ENCODE results near the gene MAP2K4.
"Not testable (repeated sequence)": the region's sequence is repeated elsewhere in the genome, so short reads cannot be mapped to it uniquely, and the experiment has no call there.

MAP2K4 gene

DNA sequence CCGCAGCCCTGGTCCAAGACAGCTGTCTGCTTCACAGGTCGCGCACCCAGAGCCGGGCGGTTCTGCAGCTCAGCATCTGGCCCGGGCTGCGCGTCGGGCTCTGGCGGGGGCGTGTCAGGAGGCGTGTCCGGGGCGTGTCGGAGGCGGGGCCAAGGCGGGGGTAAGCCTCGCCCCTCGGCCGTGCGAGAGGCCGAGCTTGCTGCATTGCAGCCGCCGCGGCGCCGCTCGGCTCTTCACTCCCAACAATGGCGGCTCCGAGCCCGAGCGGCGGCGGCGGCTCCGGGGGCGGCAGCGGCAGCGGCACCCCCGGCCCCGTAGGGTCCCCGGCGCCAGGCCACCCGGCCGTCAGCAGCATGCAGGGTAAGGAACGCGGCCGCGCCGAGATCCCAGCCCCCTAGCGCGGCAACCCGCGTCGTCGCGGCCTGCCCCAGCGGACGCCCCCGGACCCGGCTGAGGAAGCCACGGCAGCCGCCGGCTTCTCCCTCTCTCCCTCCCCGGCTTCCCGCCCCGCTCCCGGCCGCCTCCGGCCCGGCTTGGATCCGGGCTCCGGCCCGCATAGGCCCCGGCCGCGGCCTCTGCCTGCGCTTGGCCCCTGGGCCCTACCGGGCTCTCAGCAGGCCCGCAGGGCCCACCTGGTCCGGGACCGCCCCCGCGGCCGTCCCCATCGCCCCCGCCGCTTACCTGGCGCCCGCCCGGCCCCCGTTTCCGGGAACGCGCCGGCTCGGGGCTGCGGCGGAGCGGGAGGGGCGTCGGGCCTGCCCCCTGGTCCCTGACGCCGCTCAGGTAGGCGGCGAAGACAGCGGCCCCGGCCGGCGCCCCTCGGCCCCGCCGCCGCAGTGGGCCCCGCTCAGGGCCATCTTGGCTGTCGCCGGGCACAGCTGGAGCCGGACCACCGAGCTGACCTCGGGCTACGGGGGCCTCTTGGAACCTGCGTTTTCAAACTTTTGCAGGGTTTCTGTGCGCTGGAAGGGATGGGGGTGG is at the start of gene MAP2K4:
Gene MAP2K4, plus strand, starts transcription at position 236 of the 981 bp plus-strand sequence. Its CDS starts 10 bp downstream, at position 246.
- DNase-seq (ENCODE audit: insufficient read length, low spot score) = peak; percentile 92
- peak; percentile 80 for FAIRE-seq

GRCh38 chr17:11972741-11973140 is 47.9 kb upstream of the MAP2K4 start:
- DNase-seq (ENCODE audit: insufficient read length, low spot score); FAIRE-seq: not testable (repeated sequence)

GRCh38 chr17:11979795-11980194 is 40.9 kb upstream of the MAP2K4 start:
- DNase-seq (ENCODE audit: insufficient read length, low spot score) (no peak), FAIRE-seq (no peak)

GRCh38 chr17:11980813-11981212 is 39.9 kb upstream of the MAP2K4 start:
- no peak for FAIRE-seq
- DNase-seq (ENCODE audit: insufficient read length, low spot score) = no peak

DNA sequence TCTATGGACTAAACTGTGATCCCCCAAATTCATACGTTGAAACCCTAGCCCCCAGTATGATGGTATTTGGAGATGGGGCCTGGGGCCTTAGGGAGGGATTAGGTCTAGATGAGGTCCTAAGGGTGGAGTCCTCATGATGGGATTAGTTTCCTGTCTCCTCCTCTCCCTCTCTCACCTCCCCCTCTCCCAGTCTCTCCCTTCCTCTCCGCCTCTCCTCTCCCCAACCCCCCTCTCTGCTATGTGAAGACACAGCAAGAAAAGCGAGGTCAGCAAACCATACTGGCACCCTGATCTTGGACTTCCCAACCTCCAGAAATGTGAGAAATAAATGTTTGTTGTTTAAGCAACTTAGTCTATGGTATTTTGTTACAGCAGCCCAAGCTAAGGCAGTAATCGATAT is 38.8 kb upstream of the MAP2K4 start:
- FAIRE-seq (no peak), DNase-seq (ENCODE audit: insufficient read length, low spot score) (no peak)

DNA sequence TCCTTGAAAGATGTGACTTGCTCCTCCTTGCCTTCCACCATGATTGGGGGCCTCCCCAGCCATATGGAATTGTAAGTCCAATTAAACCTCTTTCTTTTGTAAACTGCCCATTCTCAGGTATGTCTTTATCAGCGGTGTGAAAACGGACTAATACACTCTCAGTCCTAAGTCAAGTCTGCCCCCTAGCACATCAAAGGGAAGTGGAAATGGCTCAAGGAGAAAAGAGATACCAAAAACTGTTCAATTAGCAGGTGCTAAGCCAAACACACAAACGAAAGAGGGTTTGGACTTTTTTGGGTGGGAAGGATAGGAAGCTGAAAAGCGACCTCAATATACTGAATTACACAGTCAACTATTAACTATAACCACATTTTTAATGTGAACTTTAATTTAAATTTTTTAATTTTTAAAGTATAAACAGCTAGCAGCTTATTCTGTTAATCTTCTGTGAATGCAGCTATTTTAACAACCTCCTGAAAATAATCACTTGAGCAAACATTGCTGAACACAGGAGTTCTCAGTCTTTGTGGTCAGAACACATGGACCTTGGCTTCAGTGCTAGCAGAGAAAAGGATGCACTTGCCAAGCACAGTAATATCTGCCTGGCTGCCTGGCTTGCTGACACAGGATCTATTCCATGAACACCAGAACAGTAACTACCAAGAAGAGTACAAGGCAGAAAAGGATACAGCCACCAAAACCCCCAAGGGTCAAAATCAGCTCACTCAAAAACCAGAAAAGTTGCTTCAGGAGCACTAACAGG is 34.3 kb upstream of the MAP2K4 start:
- no peak for FAIRE-seq

GRCh38 chr17:11986942-11987329 is 33.7 kb upstream of the MAP2K4 start:
- DNase-seq (ENCODE audit: insufficient read length, low spot score) (no peak), FAIRE-seq (no peak)

More for the DNA sequence above, 34.3 kb upstream of the MAP2K4 start:
- no peak for DNase-seq (ENCODE audit: insufficient read length, low spot score)

GRCh38 chr17:11990363-11990983 is 30.2 kb upstream of the MAP2K4 start:
- FAIRE-seq (no peak), DNase-seq (ENCODE audit: insufficient read length, low spot score) (no peak)

GRCh38 chr17:11991461-11991860 is 29.2 kb upstream of the MAP2K4 start:
- FAIRE-seq (no peak), DNase-seq (ENCODE audit: insufficient read length, low spot score) (no peak)

DNA sequence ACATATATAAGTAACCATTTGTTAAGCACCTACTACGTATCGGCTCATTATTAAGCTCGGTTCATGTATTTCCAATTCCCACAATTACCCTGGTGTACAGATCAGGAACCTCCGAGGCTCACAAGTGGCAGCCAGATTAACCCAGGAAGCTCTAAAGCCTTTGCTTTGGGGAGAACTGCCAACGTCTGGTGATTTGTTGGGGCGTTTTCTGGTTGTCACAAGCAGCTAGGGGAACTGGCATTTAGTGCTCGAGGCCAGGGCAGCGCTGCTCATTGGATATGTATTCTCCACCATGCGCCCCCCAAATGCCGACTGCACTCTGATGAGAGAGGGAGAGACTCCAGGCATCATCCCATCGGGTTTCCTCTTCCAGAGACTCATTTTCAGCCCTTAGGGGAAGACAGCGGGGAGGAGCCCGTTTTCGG is 23.9 kb upstream of the MAP2K4 start:
- DNase-seq (ENCODE audit: insufficient read length, low spot score) (peak; percentile 26), FAIRE-seq (peak; percentile 70)

GRCh38 chr17:11997147-11997971 is 23.3 kb upstream of the MAP2K4 start, which contains the start of gene ZNF18:
Gene ZNF18 (minus strand): TSS chr17:11997475. CDS start chr17:11992829, 4,646 bp downstream.
- DNase-seq (ENCODE audit: insufficient read length, low spot score) (peak; percentile 91), FAIRE-seq (peak; percentile 87)

DNA sequence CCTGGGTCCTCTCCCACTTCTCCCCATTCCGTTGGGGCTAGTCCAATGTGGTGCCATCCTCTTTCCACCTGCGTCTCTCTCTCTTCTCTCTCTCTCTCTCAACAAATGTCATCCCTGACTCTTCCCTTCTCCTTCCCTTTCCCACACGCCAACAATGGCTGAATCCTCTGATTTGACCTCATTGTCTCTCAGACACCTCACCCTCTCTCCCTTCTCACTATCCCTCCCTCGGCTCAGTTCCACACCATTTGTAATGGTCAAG is 22.8 kb upstream of the MAP2K4 start:
- FAIRE-seq = no peak
- no peak for DNase-seq (ENCODE audit: insufficient read length, low spot score)

DNA sequence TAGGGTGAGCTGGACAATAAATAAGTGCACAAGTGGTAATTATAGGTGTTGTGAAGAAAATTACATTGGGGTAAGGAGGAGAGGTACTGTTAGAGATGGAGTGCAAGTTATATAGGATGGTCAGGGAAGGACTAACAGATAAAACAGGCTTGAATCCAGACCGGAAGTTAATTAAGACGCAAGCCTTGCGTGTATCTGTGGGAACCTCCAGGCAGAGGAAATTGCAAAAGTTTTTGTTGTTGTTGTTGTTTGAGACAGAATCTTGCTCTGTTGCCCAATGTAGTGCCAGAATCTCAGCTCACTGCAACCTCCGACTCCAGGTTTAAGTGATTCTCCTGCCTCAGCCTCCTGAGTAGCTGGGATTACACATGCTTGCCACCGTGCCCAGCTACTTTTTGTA is 21.0 kb upstream of the MAP2K4 start:
- DNase-seq (ENCODE audit: insufficient read length, low spot score) = no peak
- no peak for FAIRE-seq

- FAIRE-seq (no peak), DNase-seq (ENCODE audit: insufficient read length, low spot score) (no peak)
Observed at GRCh38 chr17:12007466-12007865, 13.2 kb upstream of the MAP2K4 start.

GRCh38 chr17:12021623-12022140 is 1.0 kb downstream of the MAP2K4 start:
- FAIRE-seq (no peak), DNase-seq (ENCODE audit: insufficient read length, low spot score) (no peak)

DNA sequence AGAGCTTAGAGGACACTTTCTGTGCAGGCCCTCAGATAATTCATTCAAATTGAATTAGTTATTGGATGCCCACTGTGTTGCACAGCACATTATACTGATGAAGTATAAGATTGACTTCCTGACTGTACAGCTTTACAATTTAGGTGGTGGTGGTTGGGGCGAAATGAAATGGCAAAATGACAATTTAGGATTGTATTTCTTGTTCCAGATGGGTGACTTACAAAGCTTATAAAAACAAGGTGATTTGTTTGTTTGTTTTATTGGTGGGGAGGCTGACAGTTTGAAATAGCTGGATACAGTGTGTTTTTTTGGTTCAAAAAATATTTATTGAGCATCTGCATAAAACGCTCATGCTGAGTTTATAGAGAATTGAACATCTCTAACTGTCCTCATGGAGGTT is 1.6 kb downstream of the MAP2K4 start:
- DNase-seq (ENCODE audit: insufficient read length, low spot score) = no peak
- no peak for FAIRE-seq

DNA sequence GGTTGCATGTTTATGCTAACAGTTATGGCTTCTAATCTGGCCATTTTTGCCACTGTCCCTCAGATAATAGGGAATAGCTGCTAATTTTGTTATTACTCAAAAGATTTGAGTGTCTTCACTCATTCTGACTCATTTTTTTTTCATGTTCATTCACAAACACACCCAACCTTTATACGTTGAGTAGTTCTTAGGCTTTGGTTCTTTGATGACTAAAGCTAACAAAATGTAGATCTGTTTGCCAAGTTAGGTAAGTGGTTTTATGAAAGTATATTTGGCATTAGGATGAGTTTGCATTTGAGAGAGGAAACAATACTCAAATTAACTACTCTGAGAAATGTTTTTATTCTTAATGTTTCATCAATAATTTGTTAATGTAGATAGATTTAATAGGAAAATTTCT is 3.6 kb downstream of the MAP2K4 start:
- DNase-seq (ENCODE audit: insufficient read length, low spot score) (no peak), FAIRE-seq (peak; percentile 8)

DNA sequence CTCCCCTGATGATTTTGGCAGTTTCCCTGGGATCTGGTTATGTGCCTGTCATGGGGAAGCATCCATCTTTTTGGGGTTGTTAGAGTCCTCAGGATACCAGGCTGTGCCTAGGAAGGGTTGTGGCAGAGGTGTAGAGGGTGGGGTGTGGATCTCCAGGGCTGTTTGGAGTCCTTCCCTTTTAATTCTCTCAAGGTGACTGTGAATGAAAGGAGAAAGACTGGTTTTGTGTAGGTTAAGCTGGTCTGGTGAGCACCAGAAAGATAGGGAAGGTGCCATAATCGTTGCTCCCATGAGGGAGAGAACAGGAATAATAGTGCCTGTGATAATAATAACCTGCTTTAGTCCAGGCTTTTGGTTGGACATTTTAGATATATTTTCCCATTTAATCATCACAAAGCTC is 7.0 kb downstream of the MAP2K4 start:
- no peak for FAIRE-seq
- DNase-seq (ENCODE audit: insufficient read length, low spot score) = no peak

DNA sequence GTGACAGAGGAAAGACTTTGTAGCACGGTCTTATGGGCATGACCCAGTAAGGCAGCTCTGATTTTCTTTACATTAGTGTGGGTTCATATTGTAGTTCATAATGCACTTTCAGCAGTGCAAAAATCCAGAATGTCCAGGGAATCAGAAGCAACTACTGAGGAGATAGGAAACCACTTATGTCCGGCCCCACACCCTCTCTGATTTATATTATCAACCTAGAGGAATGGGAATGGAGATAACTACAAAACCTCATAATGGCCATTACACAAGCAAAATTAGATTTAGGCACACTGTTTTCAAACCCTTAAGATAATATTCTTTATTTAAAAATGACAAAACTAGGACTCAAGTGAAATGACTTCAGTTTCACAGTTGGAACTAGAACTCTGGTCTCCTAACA is 7.9 kb downstream of the MAP2K4 start:
- no peak for DNase-seq (ENCODE audit: insufficient read length, low spot score)
- FAIRE-seq = no peak

- FAIRE-seq = no peak
- DNase-seq (ENCODE audit: insufficient read length, low spot score) = no peak
Observed at GRCh38 chr17:12034538-12034937, 13.9 kb downstream of the MAP2K4 start.
